Stimulated activated CD4-positive, alpha-beta T cell treated with anti-CD3 and anti-CD28 coated beads, Interleukin-4, amount 100 ng/mL, for 1 hour (primary cell): ENCODE measurements around the gene KDM2B.
A peak's percentile ranks its signal among the peaks of the same experiment; 100 is the strongest.
"Not testable (repeated sequence)": the region's sequence is repeated elsewhere in the genome, so short reads cannot be mapped to it uniquely, and the experiment has no call there.

ENCODE experiments used
- DNase-seq: peaks from one replicate; pipeline ENCODE4 v3.0.0-alpha.2; 2020

Gene KDM2B

DNA sequence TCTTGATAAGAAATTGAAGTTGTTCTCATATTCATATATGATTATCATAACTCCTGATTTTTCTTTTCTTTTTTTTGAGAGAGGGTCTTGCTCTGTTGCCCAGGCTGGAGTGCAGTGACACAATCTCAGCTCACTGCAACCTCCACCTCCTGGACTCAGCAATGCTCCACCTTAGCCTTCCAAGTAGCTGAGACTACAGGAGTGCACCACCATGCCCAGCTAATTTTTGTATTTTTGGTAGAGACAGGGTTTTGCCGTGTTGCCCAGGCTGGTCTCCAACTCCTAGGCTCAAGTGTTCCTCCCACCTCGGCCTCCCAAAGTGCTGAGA, 2.5 kb upstream of the KDM2B start:
- DNase-seq = not testable (repeated sequence)

DNA sequence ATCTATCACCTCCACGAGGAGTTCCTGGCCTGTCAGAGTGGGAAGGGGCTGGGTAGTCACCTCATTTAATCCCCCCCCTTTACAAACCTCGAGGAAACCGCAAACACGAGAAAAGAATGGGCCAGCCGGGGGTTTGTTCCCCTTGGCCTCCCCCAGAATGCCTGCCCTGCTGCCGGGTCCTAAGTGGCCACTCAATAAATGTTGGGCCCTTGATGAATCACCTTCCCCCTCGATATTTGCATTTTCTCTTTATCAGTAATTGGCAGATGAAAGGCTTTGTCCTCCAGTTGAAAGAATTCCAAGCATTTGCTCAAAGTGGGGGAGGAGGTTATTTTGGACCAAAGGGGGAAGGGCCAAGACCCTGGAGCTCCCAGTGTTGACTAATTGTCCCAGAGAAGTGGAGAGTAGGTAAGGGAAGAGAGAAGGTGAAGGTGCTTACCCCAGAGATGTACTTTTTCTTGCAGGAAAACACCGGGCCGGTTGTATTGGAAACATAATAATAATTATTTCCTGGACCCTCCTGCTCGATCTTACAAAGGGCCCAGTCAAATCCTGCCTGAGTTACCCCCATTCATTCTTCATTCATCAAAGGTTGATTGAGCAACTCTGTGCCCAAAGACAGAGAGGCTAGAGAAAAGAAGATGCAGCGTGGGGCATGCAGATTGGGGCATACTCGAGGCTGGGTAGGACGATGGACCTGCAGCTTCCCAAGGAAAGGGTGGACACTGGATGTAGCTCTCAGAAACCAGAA, 1.9 kb upstream of the KDM2B start:
- DNase-seq = no peak

DNA sequence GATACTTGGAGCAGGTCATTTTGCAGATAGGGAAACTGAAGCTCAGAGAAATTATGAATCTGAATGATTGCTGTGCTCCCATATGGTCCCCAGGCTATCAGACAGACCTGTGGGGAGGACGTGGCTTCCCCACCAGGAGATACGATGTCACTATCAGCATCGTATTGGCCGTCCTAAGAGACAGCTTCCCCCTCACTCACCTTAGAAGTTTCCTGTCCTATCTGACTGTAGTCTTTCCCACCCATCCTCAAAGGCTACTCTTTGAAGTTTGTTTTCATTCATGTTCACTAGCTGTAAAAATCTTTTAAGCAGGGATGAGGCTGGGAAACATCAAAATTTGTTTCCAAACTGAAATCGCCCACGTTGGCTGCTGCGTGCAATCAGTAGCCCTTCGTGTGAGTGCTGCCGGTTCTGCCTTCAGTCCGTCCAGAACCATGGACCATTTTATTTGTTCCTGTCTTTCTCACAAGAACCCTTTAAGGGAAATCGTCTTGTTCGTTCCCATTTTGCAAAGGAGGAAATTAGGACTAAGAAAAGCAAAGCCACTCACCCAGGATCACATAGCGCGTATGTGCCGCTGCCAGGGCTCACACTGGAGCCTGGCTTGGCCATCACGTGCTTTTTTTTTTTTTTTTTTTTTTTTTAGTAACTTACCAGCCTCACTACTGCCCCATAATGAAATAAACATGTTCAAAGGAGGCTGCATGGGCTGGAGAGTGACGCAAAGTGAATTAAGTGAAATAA, 1.0 kb upstream of the KDM2B start:
- no peak for DNase-seq

DNA sequence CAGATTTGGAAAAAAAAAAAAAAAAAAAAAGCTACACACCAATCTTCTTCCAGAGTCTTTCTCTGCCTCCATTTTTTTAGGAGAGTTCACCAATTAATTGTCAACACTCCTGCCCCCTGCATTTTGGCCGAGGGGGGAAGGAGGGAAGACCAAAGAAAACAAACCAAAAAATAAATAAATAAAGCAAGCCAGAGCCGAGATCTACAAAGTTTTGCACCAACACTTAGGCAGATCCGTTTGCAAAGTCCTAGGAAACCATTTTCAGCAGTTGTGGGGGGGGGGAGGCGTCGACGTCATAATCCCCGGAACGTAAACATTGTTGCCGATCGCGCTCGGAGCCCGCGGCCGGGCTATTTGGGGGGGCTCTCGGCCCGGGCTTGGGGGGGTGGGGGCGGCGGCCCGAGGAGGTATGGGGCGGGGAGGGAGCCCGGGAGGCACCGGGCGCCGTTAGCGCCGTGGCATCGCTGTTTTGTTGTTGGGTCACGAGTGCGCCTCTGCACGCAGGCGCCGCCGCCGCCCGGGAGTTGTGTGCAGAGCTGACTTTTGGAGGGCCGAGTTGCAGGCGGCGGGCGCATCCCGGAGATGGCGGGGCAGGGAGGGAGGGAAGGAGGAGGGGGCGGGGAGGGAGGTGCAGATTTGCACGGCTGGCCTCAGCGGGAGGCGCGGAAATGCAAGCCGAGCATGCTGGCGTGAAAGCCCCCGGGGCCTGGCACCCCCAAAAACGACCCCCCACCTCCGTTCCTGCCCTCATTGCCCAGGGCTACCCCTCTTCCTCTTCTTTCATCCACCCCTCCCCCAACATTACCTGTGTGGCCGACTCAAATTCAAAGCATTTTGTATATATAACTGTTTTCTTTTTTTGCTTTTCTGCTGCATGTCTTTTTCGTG, 598 bp downstream of the KDM2B start:
- peak; percentile 72 for DNase-seq

DNA sequence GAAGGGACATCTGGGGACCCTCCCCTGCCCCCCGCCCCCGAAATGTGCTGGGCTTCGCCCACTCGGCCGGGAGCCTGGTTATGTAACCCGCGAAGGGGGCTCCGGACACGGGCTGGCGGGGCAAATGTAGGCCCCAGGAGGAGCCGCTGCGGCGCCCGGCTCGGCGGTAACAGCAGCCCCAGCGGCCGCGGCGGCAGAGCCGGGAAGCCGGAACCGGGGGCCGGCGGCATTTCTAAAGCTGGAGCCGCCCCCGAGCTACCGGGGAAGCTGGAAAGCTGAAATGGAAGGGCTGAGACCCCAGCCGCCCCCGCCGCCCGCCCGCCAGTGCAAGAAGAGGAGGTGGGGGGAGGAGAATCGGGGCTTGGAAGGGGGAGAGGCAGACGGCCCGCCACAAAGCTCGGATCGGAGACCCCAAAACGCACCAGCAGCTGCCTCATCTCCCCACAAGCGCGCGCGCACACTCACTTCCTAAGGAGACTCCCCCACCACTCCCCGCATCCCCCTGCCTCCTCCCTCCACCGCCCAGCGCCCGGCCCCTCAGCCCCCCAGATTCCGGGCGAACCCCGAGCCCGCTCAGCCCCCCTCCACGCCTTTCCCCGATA, 1.5 kb downstream of the KDM2B start:
- DNase-seq = peak; percentile 36

DNA sequence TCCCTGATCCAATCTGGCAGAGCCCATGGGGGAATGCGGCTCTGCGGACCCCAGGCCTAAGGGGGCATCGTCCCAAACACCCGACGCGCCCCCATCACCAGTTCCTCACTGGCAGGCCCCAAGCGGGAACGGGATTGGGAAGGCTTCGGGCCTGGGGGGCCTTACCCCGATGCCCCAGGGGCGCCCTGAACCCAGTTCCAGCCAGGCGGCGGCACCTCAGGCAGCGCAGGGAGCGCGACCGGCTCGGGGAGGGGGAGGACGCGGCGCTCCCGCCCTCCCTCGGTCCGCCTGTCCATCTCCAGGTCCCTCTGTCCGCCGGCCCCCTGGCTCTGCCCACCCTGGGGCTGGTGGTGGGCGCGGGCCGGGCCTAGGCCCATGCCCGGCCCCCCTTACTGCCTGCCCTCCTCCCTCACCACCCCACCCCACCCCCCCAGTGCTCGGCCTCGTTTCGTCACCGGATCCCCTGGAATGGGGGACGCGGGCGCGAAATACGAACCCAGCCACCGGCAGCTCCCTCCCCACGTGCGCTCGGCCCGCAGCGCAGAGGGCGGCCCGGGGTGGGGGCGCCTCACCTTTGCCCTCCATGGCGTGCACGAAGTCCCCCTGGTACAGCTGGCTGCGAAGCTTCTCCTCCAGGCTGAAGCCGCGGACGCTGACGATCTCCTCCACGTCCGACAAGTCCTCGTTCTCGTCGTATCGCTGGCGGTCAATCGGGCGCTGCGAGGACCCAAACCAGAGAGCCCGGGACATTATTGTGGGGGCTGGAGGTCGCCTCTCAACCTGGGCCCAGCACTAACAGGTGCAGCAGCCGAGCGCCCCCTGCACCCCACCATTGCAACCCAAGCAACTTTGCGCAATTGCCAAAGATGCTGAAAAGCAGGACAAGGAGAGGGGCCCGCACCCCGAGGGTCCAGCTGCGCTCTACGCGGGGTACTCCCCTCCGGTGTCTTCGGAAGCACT, 2.3 kb downstream of the KDM2B start:
- peak; percentile 23 for DNase-seq

DNA sequence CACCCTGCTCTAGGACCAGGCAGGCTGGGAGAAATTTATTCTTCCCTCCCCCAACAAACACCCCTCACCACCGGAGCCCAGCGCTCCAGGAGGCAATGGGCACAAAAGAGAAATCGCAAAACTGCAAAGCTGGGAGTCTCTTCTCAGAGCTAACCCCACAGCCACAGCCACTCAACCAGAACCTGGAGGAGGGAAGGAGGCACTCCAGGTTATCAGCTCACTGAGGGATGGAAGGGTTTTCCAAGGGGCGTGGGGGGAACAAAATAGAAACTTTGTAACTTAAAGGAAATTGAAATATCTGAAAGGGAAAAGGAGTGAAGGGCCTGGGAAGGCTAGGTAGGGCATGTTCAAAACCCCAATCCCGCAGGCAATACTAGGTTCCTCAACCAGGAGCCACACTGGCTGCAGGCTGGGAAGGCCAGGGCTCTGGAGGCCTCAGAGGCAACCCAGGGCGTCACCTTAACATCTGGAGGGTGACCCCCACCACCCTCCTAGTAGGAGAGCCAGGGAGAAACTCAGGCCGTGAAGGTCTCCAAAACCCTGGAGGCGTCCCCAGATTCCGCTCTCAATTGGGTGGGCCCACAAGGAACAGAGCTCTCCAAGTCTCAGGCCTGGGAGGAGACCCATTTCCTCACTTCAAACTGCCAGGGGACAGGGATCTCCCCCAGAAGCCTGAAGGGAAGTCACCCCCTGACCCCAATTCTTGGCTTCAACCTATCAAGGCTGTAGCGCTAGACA, 3.2 kb downstream of the KDM2B start:
- DNase-seq = no peak

DNA sequence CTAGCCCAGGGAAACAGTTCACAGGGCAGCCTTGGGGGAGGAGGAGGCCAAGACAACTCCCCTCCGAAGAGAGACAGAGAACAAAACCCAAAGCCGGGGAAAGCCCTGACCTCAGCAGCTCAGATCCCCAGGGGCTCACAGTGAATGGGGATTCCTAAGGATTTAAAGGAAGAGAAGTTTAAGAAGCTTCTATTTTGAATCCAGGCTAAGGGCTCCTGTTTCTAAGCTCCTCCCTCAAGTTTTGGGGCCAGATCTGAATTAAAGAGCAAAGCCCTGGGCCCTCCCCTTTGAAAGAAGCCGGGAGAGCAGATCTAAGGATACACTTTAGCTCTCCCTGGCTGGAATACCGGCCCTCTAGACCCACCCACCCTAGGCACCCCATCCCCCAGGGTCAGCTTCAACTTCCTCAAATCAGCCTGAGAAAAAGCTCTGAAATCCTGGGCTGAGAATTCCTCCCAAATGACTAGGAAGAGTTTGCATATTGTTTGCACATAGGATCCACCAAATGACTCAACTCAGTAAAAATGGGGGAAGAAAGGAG, 3.9 kb downstream of the KDM2B start:
- no peak for DNase-seq

DNA sequence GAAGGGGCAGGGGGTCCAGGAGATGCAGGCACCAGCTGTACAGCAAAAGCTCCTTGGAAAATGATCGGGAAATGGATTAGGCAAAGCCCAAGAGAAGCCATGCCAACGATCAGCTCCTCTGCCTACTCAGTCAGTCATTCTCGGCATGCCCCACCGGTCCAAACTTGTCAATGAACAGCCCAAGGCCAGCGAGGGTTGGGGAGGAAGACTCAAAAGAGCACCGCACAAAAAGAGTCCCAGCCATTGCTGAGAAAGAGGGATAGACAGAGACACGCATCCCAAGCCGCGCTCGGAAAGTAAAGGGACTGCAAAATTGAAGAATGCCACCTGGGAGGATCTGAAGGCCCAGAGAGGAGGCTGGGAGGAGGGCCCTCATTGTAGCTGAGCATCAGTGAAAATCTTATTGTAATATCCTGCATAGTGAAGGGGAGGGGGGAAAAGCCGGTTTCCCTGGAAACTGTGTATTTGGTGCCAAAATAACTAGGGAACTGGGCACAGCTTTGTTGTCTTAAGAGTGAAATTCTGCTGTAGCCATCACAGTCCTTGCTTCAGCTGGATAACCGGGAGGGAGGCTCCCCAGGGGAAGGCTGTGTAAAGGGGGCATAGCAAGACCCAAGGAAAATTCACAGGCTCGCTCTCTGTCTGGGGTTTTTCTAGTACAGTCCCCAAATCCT, 4.7 kb downstream of the KDM2B start:
- no peak for DNase-seq

DNA sequence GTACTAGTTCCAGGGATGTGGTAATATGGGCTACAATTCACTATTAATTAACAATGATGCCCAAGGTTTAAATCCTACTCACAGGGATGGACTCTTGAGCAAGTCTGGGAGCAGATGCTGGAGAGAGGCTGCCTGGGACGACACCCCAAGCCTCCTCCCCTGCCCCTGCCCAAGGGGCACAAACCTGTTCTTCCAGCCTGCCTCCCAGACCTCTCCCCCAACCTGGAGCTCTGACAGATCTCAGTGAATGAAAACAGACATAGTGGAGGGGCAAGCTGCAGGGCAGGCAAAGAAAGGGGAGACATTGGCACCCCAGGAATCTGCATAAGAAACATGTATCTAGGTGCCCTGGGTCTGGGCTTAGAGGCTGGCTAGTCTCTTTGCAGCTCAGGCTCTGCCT, 5.8 kb downstream of the KDM2B start:
- no peak for DNase-seq

DNA sequence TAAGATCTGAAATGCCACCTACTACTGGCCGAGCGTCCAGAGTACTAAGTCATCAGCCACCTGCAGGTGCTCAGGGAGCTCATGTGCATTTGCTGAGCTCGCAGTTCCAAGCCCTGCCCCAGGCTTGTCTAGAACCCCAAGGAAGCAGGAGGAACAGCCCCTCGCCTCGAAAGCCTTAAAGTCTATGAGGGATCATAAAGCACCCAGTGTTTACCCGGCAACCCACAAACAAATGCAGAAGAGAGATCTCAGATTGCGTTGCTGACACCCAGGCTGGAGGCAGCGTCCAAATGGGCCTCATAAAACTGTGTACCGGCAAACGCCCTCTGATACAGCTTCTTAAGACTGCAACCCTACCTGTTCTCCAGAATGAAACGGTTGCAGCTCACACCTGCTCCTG, 6.8 kb downstream of the KDM2B start:
- DNase-seq = no peak

DNA sequence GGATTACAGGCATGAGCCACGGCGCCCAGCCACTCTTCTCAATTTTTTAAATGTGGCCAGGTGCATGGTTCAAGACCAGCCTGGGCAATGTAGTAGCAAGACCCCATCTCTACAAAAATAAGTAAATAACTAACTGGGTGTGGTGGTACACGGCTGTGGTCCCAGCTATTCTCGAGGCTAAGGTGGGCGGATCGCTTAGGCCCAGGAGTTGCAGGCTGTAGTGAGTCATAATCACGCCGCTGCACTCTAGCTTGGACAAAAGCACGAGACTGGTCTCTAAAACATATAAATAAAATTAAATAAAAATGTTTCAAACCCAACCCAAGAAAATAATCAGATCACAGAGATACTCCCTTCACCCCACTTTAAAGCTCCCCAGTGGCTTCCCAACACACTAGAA, 8.9 kb downstream of the KDM2B start:
- no peak for DNase-seq

DNA sequence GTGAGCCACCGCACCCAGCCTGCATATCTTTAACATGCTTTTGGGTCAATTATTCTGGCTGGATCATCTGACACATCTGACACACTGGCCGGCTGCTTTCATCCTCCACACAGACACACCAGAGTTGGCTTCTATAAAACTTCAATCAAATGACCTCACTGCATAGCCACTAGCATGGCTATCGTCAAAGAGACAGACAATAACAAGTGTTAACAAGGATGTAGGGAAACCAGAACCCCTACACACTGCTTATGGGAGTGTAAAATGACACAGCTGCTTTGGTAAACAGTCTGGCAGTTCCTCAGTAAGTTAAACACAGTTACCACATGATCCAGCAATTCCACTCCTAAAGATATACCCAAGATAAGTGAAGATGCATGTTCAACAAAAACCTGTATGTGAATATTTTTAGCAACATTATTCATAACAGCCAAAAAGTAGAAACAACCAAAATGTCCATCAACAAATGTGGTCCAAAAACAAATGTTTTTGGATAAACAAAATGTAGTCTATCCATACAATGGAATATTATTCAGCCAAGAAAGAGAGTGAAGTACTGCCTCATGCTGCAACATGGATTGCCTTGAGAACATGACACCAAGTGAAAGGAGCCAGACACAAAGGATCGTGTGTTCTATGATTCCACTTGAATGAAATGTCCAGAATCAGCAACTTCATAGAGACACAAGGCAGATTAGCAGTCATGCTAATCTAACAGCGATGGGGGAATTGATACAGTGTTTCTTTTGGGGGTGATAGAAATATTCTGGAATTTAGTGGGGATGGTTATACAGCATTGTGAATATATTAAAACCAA, 10.1 kb downstream of the KDM2B start:
- DNase-seq = no peak

DNA sequence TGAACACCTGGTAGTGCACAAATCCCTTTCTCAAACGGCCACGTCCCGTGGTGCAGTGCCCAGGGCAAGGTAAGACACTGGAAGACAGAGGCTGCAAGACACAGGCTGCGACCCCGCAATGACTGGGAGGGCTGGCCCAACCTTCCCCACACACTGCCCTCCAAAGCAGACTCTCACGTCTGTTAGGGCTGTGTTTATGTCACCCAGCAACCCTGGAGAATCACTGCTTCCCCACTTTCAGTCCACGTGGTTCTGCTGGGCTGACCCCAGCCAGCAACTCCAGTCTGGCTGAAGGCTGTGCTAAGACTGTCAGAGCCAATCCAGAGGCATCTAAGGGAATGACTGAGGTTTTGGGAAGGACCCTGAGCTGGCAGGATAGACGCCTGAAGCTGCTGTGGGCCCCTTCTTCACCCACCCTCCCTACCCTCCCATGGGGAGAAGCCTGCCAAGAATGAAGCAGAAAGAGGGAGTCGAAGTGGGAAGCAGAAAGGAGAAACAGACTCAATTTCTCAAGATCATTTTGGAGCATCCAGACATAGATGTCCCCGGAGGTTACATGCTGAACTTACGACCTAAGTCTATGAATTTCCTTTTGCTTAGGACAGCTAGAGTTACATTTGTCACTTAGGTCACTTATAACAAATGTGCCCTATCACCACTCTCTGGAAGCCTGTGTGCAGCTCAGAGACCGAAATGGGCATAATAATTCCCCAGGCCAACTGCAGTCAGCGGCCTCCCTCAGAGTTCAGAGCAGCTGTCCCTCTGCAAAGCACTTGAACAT, 11.7 kb downstream of the KDM2B start:
- no peak for DNase-seq

DNA sequence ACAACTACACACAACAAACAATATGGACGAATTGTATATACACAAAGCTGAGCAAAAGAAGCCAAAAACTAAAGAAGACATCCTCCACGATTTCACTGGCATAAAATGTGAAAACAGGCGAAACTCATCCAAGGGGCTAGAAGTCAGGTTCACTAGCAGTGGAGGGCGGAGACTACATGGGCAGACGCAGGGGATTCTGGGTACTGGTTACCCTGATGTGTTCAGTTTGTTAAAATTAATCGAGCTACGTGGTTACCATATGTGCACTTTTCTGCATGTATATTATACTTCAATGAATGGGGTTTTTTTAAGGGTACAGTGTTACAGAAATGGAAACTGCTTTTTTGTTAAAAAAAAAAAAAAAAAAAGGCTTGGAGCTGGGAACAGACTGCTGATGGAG, 12.3 kb downstream of the KDM2B start:
- DNase-seq = no peak

DNA sequence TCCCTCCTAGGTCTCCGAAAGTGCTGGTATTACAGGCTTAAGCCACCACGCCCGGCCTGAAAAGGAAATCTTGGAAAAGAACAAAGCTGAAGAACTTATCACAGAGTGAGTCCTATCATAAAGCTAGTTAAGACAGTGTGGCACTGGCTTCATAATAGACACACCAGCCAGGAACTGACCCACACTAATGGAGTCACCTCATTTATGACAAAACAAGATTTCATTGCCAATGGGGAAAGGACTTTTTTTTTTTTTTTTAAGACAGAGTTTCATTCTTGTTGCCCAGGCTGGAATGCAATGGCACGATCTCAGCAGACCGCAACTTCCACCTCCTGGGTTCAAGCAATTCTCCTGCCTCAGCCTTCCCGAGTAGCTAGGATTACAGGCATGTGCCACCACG, 15.7 kb downstream of the KDM2B start:
- no peak for DNase-seq

DNA sequence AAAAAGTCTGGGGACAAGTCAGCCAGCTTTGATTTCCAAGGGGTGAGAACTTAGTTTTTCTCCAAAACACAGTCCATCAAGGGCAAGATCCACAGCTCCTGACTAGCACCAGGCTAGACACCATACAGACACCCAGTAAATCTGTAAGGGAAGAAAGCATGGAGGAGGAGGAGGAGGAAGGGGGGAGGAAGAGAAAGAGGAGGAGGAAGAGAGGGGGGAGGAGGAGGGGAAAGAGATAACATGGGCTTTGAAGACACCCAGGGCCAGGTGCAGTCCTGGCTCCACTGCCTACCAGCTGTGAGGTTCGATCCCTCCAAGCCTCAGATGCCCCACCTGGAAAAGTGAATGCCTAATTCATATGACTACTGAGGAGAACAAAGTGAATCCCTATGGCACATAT, 18.3 kb downstream of the KDM2B start:
- no peak for DNase-seq

DNA sequence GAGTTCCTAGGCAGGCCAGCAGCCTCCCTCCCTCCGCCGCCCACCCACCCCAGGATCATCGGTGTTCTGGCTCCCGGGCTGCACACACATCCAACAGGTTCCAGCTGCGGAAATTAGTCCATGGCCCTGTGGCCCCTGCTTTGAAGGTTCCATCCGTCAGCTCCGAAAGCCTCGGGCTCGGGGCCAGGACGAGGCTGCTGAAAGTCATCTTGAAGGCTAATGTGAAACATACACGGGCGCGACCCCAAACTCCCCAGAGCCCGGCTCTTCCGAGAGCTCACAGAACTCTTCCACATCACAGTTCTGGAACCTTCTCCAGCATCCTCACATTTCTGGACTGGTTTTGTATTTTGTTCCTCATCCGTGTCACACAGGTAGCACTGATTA, 19.8 kb downstream of the KDM2B start:
- no peak for DNase-seq
